Psoas muscle (tissue), 8 donors: ENCODE measurements around the gene SYT2. TPM values are rescaled to one million over a fixed set of nuclear protein-coding genes. Genes with fewer than 3 reads are reported as not detected.
"Not testable (repeated sequence)": the region's sequence is repeated elsewhere in the genome, so short reads cannot be mapped to it uniquely, and the experiment has no call there.

Experiments
- ATAC-seq, 4 donors: fragments of 200-7000 bp; cut with Tn5 transposase; one replicate each; pipeline ENCODE4 v1.9.1; 2020; ENCODE audit warnings: moderate library complexity in 3 of 4, mild to moderate bottlenecking in 2 of 4
- DNase-seq, 2 donors: peaks; one replicate each; pipeline ENCODE4 v3.0.0-alpha.2; 2020
- H3K27ac ChIP-seq: fragments of 200-600 bp; one replicate; pipeline ENCODE4 v1.8.0; 2022
- H3K27me3 ChIP-seq, 3 donors: fragments of 200-600 bp in 1 of 3; one replicate each; pipeline versions ENCODE4 v1.6.1 to v1.8.0; 2013 to 2022; ENCODE audit warnings: low read length in 2 of 3, mild to moderate bottlenecking in 2 of 3, moderate library complexity in 1 of 3; ENCODE audit not compliant: insufficient read depth in 3 of 3
- H3K36me3 ChIP-seq, 2 donors: fragments of 200-600 bp in 1 of 2; one replicate each; pipeline versions ENCODE4 v1.6.1 to v1.8.0; 2013 to 2022; ENCODE audit warnings: low read depth in 1 of 2, mild to moderate bottlenecking in 1 of 2, moderate library complexity in 1 of 2; ENCODE audit not compliant: insufficient read depth in 1 of 2
- H3K4me1 ChIP-seq: fragments of 200-600 bp; one replicate; pipeline ENCODE4 v1.8.0; 2022
- H3K4me3 ChIP-seq: fragments of 200-600 bp; one replicate; pipeline ENCODE4 v1.8.0; 2022; ENCODE audit warnings: mild to moderate bottlenecking
- H3K9me3 ChIP-seq: fragments of 200-600 bp; one replicate; pipeline ENCODE4 v1.8.0; 2022
- WGBS, 3 donors: extraction: QIAGEN DNeasy Blood & Tissue Kit; methylation state at CpG; one replicate each; pipeline versions ENCODE4 v1.1.6 to v1.1.7; 2013; 5-methylcytosine and 5-hydroxymethylcytosine counted together
- intact Hi-C, 2 donors: fragments of 100-400 bp; cut with DNase I; formaldehyde crosslinking; loops; one replicate each; pipeline versions ENCODE4 v1.11.0 to v1.14.2; 2022
- polyA plus RNA-seq, 3 donors: library from polyadenylated mRNA; stranded (reverse); fragments of 200-250 nt; gene quantifications; one replicate each; pipeline ENCODE4 v1.2.3, GENCODE V29; 2013
- total RNA-seq, 4 donors: library from RNA; stranded (reverse); fragmentation: NEBNext Ultra II Directional in 2 of 4; extraction: Animal tissue kit (Norgen Biotek cat#: 25700) in 2 of 4; gene quantifications; one replicate each; pipeline versions ENCODE4 v1.2.1 to v1.2.4, GENCODE V29; 2021 to 2023
- TF ChIP-seq, protein P1 (sequence below): fragments of 200-600 bp; IDR thresholded peaks from one replicate; pipeline ENCODE4 v1.8.0; 2022; ENCODE audit warnings: antibody characterized with exemption
- donor health status: healthy with polysubstance abuse.
- donor health status: DM: no; HTN: no; CAD: no; lungs with moderate emphysema.
- donor health status: Bipolar disorder and iron deficiency.
- donor health status: healthy.
- donor health status: DM: yes; HTN: yes; CAD: no.
- donor health status: DM: no; HTN: no; CAD: no.
- donor health status: DM: no; HTN: no; CAD: no.
- donor health status: DM: yes; HTN: yes; CAD: no.

SYT2 gene
- total and polyA plus RNA-seq, 7 donors: 0.01 to 0.02 TPM; not detected in 5

DNA sequence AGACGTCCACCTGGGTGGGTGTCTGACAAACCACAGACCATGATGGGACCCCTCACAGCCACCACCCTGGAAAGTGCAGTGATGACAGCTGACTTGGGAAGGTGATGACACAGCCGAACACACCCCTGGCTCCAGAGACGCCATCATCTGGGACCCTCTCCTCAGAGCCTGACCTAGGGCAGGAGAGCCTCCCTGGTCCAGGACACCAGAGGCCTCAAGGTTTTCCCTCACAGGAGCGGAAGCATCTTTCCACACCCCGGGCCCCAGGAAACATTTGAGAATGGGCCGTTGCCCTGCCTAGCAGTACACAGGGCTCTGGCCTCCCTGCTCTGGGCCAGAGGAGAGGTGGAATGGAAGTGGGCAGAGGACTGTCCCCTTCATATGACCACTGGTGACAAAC, 79.7 kb downstream of the SYT2 start:
- Histone ChIP-seq H3K4me3 (no peak overlapping the region), H3K27me3 (peaks cover 0 to 20% (median 6%) of the 10 kb centered on the region in 3 donors), H3K9me3 (no peaks in the 10 kb centered on the region), H3K36me3 (no peaks in the 10 kb centered on the region), H3K27ac (no peak overlapping the region), H3K4me1 (no peaks in the 10 kb centered on the region)
- DNase-seq (peak in 1 of 2 donors; percentile 42), ATAC-seq (no peak)
- 72 to 82% (median 74%) methylated on average over 6 of the region's 6 CpGs for WGBS, 3 donors
- intact Hi-C loops: no loop called here
- TF ChIP-seq, protein P1, sequence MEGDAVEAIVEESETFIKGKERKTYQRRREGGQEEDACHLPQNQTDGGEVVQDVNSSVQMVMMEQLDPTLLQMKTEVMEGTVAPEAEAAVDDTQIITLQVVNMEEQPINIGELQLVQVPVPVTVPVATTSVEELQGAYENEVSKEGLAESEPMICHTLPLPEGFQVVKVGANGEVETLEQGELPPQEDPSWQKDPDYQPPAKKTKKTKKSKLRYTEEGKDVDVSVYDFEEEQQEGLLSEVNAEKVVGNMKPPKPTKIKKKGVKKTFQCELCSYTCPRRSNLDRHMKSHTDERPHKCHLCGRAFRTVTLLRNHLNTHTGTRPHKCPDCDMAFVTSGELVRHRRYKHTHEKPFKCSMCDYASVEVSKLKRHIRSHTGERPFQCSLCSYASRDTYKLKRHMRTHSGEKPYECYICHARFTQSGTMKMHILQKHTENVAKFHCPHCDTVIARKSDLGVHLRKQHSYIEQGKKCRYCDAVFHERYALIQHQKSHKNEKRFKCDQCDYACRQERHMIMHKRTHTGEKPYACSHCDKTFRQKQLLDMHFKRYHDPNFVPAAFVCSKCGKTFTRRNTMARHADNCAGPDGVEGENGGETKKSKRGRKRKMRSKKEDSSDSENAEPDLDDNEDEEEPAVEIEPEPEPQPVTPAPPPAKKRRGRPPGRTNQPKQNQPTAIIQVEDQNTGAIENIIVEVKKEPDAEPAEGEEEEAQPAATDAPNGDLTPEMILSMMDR: no peak

DNA sequence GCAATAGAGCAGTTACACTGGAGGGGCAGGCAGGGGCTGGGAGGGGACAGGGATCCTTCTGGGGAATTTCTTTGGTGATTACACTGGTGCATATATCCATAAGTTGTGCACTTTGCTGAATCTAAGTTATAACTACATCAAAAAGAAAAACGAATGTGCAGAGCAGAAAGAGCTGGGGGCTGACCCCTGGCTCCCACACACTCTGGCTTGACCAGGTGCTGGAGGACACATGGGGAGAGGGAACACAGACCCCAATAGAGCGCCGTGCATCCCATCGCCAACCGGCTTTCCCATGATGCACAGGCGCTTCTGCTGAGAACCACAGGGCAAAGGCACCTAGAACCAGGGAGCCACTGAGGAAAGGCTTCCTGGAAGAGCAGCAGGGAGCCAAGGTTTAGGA, 80.2 kb downstream of the SYT2 start:
- H3K9me3 ChIP-seq, H3K36me3 ChIP-seq, H3K4me3 ChIP-seq, DNase-seq, ATAC-seq, H3K27ac ChIP-seq, H3K4me1 ChIP-seq, intact Hi-C loops: not testable (repeated sequence)
- peaks cover 0 to 15% (median 6%) of the 10 kb centered on the region in 3 donors for H3K27me3 ChIP-seq
- WGBS, 3 donors: 78 to 90% (median 87%) methylated on average over 6 of the region's 6 CpGs

DNA sequence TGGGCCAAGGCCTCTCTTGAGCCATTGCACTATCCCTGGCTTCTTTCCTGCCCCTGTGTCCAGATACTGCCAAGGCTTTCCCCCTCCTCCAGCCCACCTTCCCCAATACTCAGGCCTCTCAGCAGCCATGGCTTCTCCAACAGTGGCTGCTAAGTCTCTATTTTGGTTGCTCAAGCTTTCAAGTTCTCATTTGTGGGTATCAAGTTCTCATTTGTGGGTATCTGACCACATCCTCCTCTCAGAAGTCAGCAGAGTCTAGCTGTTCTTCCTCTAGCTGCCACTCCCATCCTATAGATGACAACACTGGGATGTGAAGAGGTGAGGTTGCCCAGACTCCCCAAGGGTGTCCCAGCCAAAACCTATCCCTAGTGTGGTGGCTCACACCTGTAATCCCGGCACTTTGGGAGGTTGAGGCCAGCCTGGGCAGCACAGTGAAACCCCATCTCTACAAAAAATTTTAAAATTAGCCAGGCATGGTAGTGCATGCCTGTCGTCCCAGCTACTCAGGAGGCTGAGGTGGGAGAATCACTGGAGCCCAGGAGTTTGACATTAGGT, 80.9 kb downstream of the SYT2 start:
- H3K27ac ChIP-seq, ATAC-seq, H3K9me3 ChIP-seq, H3K36me3 ChIP-seq, H3K4me3 ChIP-seq, H3K4me1 ChIP-seq: not testable (repeated sequence)
- H3K27me3 ChIP-seq: peaks cover 0 to 14% (median 6%) of the 10 kb centered on the region in 3 donors
- intact Hi-C loops: loop anchor here in 1 of 2 donors (10.0 kb wide), 2 partner anchors 55 to 295 kb away; no protein-coding TSS in a partner anchor
- peak in 1 of 2 donors; percentile 16 for DNase-seq
- 80 to 81% (median 81%) methylated on average over 2 of the region's 2 CpGs for WGBS, 3 donors

DNA sequence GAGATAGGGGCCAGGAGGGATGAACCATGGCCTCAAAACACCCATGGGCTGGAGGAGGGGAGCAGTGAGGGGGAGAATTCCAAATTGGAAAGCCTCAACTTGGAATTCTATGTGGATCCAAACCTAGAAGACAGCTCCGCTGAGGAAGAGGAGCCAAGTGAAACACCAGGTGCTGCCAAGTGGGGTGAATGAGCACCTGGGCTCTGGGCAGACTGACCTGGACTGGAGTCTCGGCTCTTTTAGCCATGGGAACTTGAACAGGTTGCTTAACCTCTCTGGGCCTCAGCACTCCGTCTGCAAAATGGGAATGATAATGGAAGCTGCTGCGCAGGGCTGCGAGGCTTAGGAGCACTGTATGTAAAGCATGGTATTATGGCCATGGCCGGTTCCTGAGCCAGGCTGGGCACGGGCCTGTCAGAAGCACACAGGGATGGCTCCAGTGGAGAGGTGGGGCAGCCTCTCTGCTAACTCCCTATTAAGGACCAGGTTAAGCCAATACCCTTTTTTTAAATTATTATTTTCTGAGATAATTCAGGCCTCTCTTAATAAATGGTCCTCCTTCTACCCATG, 81.5 kb downstream of the SYT2 start:
- H3K9me3 ChIP-seq: no peaks in the 10 kb centered on the region
- H3K36me3 ChIP-seq: no peaks in the 10 kb centered on the region
- ATAC-seq (no peak), DNase-seq (peak in 1 of 2 donors; percentile 28)
- intact Hi-C loops: loop anchor here in 1 of 2 donors (10.0 kb wide), 2 partner anchors 54 to 294 kb away; no protein-coding TSS in a partner anchor
- no peak overlapping the region for H3K27ac ChIP-seq
- H3K4me1 ChIP-seq: no peaks in the 10 kb centered on the region
- no peak overlapping the region for H3K4me3 ChIP-seq
- H3K27me3 ChIP-seq: peaks cover 0 to 14% (median 5%) of the 10 kb centered on the region in 3 donors
- 73 to 86% (median 80%) methylated on average over 7 of the region's 7 CpGs for WGBS, 3 donors
- TF ChIP-seq, protein P1: no peak

DNA sequence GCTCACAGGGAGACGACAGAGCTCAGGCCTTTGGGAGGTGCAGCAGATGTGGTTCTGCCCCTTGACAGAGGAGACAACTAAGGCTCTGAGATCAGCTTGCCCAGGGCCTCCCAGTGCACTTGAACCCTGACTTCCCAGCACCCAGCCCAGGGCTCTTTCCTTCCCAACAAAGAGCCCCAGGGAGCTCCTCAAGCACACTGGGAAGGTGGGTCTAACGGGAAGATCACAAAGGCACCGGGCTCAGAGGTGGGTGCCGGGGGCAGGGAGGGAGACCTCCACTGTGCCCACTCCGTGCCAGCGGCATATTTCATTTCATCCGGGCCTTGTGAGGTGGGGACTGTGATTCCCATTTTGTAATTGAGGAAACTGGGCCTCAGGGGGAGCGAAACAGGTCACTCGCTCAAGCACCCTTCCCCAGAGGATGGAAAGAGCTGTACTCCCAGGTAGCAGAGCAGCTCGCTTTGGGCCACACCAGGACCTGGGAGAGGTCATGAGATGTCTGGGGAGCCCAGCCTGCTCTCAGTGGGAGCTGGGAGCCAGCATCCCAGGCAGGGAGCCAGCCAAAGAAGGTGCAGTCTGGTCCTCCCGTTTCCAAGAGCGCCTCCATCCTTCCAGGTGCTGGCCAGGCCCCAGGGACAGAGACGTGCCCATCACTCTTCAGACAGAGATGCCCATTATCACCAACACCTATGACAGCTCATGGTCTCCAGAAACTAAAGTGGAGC, 82.3 kb downstream of the SYT2 start:
- peaks cover 0 to 14% (median 4%) of the 10 kb centered on the region in 3 donors for H3K27me3 ChIP-seq
- DNase-seq (peak in 1 of 2 donors; percentile 41), ATAC-seq (no peak)
- no peaks in the 10 kb centered on the region for H3K36me3 ChIP-seq
- intact Hi-C loops: loop anchor here in 1 of 2 donors (10.0 kb wide), 2 partner anchors 53 to 293 kb away; no protein-coding TSS in a partner anchor
- peaks cover 6% of the 10 kb centered on the region for H3K4me1 ChIP-seq
- no peak overlapping the region for H3K27ac ChIP-seq
- H3K4me3 ChIP-seq: no peak overlapping the region
- no peaks in the 10 kb centered on the region for H3K9me3 ChIP-seq
- TF ChIP-seq, protein P1: no peak
- 70 to 80% (median 75%) methylated on average over 13 of the region's 13 CpGs for WGBS, 3 donors

DNA sequence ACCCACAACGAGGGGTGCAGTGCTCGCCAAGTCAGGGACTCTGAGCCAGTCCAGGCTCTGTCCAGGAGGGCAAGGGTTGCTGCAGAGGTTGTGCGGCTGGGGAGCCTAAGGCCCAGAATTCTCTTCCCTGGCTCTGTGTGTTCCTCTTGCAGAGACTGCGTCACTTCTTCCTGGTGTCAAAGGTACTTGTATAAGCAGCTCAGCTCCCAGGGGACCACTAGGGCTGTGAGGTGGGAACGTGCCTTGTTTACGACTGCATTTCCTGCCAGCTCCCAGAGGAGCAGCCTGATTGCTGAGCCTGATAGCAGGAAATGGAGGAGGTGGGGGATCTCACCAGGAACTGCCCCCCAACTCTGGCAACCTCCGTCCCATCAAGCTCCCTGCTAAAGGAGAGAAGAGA, 83.2 kb downstream of the SYT2 start:
- intact Hi-C loops: loop anchor here in 1 of 2 donors (10.0 kb wide), 2 partner anchors 52 to 292 kb away; no protein-coding TSS in a partner anchor
- H3K27ac ChIP-seq, ATAC-seq, H3K9me3 ChIP-seq, H3K36me3 ChIP-seq, H3K4me3 ChIP-seq: not testable (repeated sequence)
- peak in 1 of 2 donors; percentile 62 for DNase-seq
- WGBS, 3 donors: 37 to 68% (median 44%) methylated on average over 7 of the region's 7 CpGs
- peaks cover 13% of the 10 kb centered on the region for H3K4me1 ChIP-seq
- peaks cover 0 to 14% (median 2%) of the 10 kb centered on the region in 3 donors for H3K27me3 ChIP-seq
